ENCODE data around the gene LRP1B.

The LRP1B gene

GRCh38 chr2:140905083-140905781 lies 1225.6 kb downstream of the LRP1B start:
- DNase-seq (ENCODE audit: low read depth in 2 of 2): no peak

GRCh38 chr2:140895378-140895777 lies 1235.4 kb downstream of the LRP1B start:
- DNase-seq (ENCODE audit: low read depth in 2 of 2): no peak

GRCh38 chr2:140893685-140894084 lies 1237.1 kb downstream of the LRP1B start:
- DNase-seq (ENCODE audit: low read depth in 2 of 2): no peak

GRCh38 chr2:140892911-140893637 lies 1237.7 kb downstream of the LRP1B start:
- no peak for DNase-seq (ENCODE audit: low read depth in 2 of 2)

DNA sequence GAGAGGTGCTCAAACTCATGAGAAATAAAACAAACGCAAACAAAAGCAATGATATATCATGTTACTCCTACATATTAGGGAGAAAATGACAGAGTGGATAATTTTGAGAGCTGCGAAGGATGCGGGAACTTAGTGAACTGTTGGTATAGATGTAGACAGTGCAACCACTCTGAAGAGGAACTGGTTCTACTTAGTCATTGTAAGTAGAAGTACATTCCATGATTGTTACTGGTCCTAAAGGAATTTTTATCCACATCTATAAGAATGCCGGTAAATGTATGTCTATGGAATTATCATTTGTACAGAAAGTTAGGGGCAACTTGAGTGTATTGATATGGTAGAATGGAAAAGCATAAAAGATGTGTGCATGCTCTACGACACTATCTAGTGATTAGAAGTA lies 1238.4 kb downstream of the LRP1B start:
- no peak for DNase-seq (ENCODE audit: low read depth in 2 of 2)

DNA sequence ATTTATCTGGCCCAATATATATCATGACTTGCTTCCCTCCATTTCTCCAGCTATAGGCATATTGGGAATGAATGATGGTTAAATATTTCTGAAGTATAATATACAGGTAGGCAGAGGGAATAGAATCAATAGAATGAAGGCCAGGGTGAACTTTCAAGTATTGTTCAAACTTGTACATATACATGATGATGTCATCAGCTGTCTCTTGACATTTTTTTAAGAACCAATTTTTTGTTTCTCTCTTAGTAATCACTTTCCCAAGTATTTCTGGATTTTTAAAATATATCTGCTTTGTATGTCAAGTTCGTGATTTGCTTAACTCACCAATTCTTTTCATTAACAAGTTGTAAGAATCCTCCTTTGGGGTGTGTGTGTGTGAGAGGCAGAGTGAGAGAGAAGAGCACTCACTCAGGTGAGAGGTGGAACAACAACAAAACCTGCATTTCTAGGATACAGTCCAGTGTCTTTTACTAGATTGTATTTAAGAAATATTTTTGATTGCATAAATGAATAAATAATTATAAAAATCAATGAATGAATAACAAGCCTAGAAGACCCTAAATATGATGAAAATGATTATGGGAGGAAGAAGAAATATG lies 1239.1 kb downstream of the LRP1B start:
- DNase-seq (ENCODE audit: low read depth in 2 of 2): no peak

GRCh38 chr2:140882671-140883620 lies 1247.9 kb downstream of the LRP1B start:
- DNase-seq (ENCODE audit: low read depth in 2 of 2): no peak

- DNase-seq (ENCODE audit: low read depth in 2 of 2): no peak
Observed at GRCh38 chr2:140880573-140880972, 1250.2 kb downstream of the LRP1B start.

GRCh38 chr2:140876015-140876414 lies 1254.8 kb downstream of the LRP1B start:
- DNase-seq (ENCODE audit: low read depth in 2 of 2): no peak

- no peak for DNase-seq (ENCODE audit: low read depth in 2 of 2)
Observed at GRCh38 chr2:140873915-140874531, 1256.8 kb downstream of the LRP1B start.

DNA sequence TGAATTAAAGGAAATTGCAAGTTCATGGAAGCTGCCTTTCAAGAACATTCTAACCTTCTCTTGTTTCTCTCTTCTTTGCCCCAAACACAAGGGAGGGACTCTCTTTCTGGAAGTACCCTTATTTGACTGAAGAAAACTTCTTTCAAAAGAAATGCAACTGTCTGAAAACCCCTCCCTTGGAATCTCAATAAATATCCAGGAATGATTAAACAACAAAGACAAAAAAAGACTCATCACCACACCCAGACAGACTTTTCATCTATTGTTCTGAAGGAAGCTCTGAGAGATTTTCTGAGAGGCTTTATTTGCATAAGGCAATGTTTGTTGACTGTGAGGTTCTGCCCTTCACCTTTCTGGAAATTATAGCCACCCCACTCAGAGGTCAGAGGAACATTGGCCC lies 1260.9 kb downstream of the LRP1B start:
- no peak for DNase-seq (ENCODE audit: low read depth in 2 of 2)

DNA sequence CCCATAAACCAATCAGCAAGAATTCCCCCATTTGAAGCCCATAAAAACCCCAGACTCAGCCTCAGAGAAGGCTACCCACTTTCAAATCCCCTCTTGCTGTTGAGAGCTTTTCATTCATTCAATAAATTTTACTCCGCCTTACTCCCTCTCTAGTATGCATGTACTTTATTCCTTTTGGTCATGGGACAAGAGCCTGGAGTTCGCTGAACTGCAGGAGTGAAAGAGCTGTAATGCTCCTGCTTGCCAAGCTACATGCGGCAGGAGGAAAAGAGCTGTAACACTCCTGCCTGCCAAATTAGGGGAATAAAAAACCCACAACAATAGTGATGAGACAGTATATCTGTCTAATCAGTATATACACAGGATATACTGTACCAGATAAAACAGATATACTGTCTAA lies 1261.7 kb downstream of the LRP1B start:
- no peak for DNase-seq (ENCODE audit: low read depth in 2 of 2)

DNA sequence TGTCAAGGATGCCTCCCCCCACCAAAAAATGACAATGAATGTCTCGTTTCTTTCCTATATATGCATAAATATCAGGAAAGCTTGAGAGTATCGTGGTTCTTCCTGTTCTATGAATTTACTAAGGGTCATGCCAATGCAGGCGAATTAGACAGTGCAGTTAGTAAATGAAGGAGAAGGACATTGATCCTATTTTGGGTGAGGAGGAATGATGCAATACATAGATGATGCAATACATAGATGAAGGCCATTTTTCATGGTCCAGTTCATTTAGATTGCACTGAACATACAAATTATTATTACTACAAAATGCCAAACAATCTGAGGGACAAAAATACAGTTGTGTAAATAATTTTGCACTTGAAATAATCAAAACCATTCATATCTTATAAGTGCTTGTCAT lies 1265.0 kb downstream of the LRP1B start:
- DNase-seq (ENCODE audit: low read depth in 2 of 2): no peak

GRCh38 chr2:140863713-140864112 lies 1267.1 kb downstream of the LRP1B start:
- no peak for DNase-seq (ENCODE audit: low read depth in 2 of 2)

GRCh38 chr2:140862181-140862580 lies 1268.6 kb downstream of the LRP1B start:
- no peak for DNase-seq (ENCODE audit: low read depth in 2 of 2)

DNA sequence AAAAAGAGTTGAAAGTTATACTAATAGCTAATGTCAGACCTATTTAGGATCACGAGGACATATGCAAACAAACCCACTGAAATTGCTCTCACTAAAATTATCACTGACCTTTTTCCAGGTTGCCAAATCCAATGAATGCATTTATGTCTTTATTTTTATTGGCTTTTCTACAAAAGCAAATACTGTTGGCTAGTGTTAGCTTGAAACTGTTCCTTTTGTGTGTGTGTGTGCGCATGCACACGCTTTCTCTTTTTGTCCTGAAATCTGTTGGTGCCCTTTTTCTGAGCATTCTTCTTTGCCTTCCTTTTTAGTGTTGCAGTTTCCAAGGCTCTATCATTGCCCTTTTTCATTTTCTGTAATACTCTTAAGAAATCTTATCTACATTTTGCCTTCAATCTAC lies 1269.2 kb downstream of the LRP1B start:
- no peak for DNase-seq (ENCODE audit: low read depth in 2 of 2)

GRCh38 chr2:140855471-140855870 lies 1275.3 kb downstream of the LRP1B start:
- no peak for DNase-seq (ENCODE audit: low read depth in 2 of 2)

- DNase-seq (ENCODE audit: low read depth in 2 of 2): no peak
Observed at GRCh38 chr2:140851258-140851981, 1279.4 kb downstream of the LRP1B start.

- no peak for DNase-seq (ENCODE audit: low read depth in 2 of 2)
Observed at GRCh38 chr2:140843186-140843585, 1287.6 kb downstream of the LRP1B start.

DNA sequence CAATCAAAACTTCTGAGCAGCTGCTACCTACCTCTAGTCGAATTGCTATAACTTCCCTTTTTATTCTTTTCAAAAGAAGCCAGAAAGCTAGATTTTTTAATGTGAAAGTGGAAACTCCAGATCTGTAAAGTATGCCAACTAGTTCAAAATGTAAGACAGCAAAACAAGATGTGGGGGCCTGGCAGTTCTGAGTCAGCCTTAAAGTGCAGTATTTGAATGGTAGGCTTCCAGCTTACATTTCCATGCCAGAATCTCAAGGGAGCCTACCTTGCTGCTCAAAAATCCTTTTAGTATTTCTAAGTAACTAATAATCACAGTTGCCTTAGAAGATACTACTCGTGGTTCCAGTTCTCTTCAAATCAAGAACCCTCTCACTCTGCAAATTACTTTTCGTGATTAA lies 1288.7 kb downstream of the LRP1B start:
- no peak for DNase-seq (ENCODE audit: low read depth in 2 of 2)

- DNase-seq (ENCODE audit: low read depth in 2 of 2): no peak
Observed at GRCh38 chr2:140841141-140841540, 1289.7 kb downstream of the LRP1B start.
